ENCODE measurements around the gene DGKZ.
"Not testable (repeated sequence)": the region's sequence is repeated elsewhere in the genome, so short reads cannot be mapped to it uniquely, and the experiment has no call there.

Gene DGKZ, protein sequence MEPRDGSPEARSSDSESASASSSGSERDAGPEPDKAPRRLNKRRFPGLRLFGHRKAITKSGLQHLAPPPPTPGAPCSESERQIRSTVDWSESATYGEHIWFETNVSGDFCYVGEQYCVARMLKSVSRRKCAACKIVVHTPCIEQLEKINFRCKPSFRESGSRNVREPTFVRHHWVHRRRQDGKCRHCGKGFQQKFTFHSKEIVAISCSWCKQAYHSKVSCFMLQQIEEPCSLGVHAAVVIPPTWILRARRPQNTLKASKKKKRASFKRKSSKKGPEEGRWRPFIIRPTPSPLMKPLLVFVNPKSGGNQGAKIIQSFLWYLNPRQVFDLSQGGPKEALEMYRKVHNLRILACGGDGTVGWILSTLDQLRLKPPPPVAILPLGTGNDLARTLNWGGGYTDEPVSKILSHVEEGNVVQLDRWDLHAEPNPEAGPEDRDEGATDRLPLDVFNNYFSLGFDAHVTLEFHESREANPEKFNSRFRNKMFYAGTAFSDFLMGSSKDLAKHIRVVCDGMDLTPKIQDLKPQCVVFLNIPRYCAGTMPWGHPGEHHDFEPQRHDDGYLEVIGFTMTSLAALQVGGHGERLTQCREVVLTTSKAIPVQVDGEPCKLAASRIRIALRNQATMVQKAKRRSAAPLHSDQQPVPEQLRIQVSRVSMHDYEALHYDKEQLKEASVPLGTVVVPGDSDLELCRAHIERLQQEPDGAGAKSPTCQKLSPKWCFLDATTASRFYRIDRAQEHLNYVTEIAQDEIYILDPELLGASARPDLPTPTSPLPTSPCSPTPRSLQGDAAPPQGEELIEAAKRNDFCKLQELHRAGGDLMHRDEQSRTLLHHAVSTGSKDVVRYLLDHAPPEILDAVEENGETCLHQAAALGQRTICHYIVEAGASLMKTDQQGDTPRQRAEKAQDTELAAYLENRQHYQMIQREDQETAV

DNA sequence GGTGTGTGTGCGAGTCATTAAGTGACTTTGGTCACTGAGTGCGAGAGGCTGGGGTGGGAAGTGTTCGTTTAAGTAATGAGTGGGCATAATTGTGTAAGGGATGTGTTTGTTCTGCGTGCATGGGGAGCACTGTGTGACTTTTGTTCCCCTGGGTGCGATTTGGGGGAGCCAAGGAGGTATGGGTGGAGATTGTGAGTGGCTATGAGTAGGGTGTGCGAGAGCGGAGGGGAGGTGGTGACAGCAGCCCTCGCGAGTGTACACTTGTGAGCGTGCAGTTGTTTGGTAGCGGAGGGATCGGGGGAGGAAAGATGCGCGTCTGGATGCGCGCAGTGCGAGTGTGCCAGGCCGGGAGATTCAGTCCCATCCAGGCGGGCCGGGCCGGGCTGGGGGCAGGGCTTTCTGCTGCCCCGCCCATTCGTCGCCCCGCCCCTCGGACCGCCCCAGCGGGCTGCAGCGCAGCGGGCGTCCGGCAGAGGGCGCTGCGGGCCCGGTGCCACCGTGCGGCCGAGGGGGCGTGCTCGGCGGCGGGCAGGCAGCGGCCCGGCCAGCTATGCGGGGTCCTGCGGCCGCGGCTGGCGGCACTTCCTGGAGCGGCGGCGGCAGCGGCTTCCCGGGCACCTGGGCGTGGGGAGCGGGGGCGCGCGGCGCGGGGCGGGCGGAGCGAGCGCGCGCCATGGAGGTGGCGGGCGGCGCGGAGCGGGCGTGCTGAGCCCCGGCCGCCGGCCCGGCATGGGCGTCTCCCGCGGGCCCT is at the start of gene DGKZ:
Gene DGKZ (plus strand): TSS at position 578 of the 751 bp plus-strand sequence. CDS start 197 bp downstream, outside the sequence.
- peak; percentile 83 for DNase-seq

DNA sequence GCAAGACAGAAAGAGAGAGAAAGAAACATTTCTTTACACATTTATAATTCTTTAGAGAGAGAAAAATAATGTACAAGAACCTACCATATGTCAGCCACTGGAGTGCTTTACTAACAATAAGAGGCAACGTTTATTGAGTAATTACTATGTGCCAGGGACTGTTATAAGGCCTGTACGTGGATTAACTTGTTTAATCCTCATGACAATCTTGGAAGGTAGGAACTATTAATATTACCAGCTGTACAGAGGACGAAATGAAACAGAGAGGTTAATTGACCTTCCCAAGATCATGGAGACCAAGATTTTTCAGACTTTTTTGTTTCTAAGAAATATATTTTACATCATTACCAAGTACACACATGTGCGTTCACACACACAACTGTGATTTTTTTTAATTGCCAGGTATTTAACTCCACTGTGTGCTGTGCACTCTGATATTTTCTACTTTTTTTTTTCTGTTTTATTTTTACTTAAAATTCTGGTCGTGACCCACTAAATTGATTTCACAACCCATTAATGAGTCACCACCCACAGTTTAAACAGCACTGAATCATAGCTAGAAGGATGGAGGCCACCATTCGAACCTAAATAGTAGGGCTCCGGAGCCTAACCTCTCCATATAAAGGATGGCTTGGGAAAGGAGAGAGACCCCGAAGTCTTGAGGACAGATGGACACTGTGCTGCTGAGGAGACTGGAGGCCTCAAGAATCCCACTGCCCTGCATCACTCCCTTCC is 48.4 kb upstream of the DGKZ start:
- DNase-seq: no peak

DNA sequence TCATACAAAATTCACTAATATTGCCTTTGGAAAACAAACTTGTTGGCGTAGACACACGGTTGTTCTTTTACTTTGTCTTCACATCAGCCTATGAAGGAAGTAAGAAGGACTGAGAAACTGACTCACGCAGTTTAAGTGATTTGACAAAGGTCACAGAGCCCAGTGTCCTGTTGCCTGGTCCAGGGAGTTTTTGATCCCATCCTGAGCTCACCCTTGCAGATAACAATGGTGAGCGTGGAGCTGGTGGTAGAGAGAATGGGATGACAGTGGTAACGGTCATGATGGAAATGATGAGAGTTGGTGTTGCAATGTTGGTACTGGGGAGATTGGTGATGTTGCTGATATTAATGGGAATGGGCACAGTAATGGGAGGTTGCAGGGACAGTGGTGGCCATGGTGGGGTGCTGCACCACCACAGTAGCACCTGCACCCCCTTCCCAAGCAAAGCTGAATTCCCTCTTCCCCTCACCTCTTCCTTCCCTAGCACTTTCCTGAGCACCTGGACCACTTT is 47.8 kb upstream of the DGKZ start:
- DNase-seq: no peak

DNA sequence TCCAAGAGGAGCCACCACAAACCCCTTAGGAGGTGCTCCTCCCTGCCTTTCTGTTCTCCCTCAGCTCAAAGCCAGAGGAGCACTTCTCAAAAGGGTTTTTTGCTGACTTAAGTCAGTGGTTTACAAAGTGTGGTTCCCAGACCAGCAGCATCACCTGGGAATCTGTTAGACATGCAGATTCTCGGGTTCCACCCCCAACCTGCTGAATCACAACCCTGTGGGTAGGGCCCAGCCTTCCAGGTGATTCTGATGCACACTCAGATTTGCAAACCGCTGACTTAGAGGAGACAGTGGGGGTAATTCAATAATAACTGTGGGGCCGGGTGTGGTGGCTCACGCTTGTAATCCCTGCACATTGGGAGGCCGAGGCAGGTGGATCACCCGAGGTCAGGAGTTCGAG is 47.0 kb upstream of the DGKZ start:
- DNase-seq: no peak

DNA sequence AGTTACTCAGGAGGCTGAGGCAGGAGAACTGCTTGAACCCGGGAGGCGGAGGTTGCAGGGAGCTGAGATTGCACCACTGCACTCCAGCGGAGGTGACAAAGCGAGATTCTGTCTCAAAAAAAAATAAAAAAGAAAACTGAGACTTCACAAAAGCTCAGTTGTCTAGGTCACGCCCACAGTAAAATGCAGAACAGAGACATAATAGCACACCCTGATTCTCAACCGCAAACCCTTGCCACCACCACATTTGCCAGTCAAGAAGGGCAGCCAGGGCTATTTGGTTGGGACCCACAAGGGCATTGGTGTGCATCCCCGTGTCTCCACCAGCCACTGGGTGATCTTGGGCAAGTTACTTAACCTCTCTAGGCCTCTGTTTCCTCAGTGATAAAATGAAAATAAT is 44.4 kb upstream of the DGKZ start:
- no peak for DNase-seq

DNA sequence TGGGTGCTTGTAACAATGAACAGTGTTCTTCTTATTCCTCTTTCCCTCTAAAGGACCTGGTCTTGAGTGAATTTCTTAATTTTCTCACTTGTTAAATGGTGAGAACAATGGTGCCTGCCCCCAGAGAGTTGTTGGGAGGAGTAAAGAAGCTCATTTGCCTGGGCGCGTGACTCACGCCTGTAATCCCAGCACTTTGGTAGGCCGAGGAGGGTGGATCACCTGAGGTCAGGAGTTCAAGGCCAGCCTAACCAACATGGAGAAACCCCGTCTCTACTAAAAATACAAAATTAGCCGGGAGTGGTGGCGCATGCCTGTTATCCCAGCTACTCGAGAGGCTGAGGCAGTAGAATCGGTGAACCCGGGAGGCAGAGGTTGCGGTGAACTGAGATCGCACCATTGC is 43.2 kb upstream of the DGKZ start:
- not testable (repeated sequence) for DNase-seq

DNA sequence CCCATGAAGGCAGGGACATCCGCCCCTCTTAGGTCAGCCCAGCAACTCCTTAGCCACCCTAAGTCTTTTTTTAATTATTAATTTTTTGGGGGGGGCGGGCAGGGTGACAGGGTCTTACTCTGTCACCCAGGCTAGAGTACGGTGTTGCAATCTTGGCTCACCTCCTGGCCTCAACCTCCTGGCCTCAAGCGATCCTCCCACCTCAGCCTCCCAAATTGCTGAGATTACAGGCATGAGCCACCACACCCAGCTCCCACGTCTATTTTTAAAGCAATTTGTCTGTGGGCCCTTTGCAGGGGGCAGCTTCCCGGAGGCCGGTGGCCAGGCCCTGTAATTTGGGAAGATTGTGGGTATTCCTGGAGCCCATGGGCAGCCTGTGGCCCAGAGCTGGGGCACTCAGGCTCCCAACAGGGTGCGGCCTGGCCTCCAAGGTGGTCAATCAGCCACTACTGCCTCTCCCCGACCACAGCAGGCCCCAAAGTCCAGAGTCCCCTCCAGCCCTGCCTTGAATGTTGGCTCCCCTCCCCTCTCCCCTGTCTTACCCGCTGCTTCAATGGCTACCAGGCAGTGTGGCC is 42.6 kb upstream of the DGKZ start:
- DNase-seq: no peak

DNA sequence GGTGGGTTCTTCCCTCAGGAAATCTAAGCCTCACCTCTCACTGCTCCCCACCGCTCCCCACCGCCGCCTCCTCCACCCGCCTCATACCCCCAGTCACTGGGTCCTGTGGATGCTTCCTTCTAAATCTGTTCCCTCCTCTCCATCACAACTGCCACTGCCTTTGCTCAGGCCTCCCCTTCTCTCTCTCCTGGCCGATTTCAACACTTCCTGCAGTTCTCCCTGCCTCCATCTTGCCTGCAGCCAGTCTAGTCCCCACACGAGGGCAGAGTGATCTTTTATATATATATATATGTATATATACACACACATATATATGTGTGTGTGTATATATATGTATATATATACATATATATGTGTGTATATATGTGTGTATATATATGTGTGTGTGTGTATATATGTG is 42.0 kb upstream of the DGKZ start:
- peak; percentile 5 for DNase-seq

DNA sequence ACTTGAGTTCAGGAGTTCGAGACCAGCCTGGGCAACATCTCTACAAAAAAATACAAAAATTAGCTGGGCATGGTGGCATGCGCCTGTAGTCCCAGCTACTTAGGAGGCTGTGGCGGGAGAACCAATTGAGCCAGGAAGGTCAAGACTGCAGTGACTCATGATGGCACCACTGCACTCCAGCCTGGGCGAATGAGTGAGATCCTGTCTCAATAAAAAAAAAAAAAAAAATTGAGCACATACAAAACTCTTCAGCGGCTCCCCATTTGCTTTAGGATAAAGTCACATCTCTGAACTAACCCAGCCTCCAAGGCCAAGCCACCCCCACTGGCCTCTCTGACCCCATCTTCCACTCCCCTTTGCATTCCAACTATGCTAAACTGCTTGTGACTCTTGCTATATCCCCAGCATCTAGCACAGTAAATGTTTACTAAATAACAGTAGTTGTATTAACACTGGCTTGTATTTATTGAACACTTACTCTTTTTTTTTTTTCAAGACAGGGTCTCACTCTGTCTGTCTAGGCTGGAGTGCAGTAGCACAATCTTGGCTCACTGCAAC is 40.9 kb upstream of the DGKZ start:
- no peak for DNase-seq

DNA sequence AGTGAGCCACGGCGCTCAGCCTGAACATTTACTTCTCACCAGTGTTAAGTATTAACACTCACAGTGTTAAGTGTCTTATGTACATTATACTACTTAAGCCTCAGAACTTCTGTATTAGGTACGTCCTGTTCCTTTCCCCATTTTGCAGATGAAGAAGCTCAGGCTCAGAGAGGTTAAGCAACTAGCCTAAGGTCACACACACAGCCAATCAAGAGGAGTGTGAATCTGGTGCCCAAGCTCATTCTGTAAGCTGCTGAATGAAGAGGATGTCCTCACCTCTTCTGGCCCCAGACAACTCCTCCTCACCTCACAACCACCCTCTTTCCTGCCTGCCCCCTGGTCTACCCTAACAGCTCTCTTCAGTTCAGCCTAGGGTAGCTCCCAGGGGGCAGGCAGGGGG is 39.9 kb upstream of the DGKZ start:
- DNase-seq: no peak

DNA sequence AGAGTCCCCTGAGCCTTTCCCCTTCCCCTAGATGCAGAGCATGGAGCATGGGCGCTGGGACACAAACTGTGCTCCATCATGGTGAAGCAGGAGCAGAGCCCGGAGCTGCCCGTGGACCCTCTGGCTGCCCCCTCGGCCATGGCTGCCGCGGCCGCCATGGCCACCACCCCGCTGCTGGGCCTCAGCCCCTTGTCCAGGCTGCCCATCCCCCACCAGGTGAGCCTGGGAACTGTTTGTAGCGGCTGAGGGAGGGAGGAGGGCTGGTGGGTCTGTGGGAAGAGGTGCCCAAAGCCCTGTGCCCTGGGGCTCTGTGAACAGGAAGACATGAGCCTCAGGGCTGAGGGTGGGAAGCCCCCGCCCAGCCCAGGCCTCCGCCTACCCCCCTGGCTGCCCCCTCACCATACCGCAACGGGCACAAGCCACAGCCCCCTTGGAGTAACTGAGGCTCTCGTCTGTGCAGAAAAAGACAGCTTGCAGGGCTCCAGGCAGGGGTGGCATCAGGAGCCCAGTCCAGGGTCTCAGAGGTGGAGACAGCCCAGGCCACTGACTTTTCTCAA is 39.4 kb upstream of the DGKZ start:
- DNase-seq: no peak

DNA sequence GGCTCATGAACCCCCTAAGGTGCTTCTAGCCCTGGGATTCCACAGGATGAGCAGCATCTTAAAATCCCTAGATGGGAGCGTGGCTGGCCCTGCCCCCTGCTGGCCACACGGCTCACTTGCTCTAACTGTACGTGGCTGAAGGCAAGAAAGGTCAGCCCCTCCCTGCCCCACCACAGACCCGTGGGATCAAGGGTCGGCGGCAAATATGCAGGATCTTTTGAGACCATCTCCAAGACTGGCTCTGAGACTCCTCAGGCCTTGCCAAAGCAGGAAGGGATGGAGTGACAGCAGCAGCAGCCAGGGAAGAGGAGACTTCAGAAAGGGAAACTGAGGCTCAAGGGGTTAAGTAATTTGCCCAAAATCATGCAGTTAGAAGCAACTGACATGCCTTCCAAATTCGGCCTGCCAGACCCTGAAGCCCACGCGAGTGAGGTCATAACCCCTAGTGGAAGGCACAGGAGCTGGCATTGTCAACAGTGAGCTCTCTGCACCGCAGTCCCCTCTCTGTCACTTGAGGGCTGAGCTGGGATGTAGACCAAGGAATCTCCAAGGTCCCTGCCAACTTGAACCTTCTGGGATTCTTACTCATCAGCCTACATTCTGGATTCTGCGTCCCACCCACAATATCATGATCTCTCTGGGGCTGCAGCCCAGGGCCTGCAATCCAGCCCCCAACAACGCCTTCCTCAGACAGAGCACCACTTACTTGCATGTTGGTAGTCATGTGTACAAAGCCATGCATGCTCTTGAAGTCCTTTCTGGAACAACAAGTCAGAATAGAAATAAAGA is 38.4 kb upstream of the DGKZ start:
- DNase-seq: peak; percentile 58

DNA sequence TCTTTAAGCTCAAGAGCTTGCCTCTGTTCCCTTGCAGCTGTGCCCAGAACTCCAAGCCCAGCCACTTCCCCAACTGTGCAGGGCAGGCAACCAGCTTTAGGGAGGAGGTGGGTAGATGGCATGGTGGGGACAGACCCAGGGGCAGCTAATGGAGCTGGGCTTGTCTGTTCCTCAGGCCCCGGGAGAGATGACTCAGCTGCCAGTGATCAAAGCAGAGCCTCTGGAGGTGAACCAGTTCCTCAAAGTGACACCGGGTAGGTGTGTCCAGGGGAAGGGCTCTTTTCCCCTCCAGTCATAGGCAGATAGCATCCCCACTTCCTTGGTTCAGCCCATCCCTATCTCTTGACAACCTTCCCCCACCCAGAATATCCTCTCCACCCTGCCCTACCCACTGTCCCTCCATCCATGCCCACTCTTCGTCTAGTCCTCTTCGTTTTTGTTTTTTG is 37.4 kb upstream of the DGKZ start:
- DNase-seq: no peak

DNA sequence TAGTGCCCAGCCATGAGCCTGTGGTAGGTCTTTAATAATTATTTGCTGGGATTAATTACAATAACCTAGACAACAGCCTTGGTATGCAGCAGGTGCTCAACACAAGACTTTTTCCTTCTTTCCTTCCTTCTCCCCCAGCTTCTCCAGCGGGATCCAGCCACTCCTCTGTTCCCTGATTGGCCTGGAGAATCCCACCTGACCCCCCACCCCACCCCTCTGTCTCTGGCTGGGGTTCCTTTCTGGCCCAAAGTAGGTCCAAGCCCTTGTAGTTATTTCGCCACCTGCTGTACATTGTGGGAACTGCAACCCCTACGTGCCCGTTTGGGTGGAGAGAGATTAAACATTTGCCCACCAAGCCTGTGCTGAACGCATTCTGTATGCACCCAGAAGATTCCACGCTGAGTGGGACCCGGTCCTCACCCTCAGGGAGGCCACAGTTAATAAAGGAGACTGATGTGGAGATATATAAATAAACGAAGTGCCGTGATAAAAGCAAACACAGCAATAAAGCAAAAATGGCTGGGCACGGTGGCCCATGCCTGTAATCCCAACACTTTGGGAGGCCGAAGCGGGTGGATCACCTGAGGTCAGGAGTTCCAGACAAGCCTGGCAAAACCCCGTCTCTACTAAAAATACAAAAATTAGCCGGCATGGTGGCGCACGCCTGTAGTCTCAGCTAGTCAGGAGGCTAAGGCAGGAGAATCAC is 32.1 kb upstream of the DGKZ start:
- DNase-seq: peak; percentile 24

DNA sequence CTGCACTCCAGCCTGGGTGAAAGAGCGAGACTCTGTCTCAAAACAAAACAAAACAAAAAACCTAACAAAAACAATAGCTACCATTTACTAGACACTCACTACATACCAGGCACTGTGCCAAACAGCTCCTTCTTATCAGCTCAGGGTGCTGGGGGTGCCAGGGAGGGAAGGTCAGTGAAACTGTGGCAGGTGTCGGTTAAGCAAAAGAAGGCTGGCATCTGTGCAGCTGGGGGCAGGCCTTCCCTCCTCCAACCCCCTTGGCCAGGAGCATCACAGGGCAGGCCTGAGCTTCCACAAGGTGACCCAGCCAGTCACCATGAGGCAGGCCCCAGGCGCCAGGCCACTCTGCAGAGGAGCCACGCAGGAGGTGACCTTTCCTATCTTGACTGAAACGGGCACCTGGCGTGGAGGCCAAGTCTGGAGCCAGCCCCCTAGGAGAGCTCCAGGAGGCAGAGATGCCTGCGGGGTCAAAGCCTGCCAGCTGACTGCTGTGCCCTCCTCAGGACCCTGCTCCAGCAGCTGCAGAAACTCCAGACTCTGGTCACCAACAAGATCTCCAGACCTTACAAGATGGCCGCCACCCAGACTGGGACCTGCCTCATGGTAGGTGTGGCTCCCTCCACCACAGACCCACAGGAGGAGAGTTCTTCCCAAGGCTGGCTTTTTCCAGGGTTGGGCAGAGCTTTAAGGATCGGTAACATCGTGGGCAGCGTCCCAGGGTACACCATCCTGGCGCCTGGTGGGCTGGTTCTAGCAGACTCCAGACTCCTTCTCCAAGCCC is 31.3 kb upstream of the DGKZ start:
- peak; percentile 49 for DNase-seq

DNA sequence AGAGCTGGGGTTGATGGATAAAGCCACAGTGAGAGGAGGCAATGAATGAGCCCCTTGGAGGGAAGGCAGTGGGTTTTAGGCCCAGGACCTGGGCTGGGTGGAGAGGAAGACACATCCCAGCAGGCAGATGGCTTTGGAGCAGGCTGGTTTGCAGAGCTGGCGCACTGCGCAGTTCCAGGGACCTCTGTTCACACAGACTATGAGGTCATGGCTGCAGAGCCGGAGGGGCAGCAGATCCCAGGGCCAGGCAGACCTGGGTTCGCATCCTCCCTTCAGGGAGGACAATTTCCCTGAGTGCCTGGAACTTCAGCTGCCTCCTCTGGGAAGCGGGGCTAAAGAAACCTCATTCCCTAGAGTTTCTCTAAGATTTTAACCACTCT is 28.2 kb upstream of the DGKZ start:
- no peak for DNase-seq

DNA sequence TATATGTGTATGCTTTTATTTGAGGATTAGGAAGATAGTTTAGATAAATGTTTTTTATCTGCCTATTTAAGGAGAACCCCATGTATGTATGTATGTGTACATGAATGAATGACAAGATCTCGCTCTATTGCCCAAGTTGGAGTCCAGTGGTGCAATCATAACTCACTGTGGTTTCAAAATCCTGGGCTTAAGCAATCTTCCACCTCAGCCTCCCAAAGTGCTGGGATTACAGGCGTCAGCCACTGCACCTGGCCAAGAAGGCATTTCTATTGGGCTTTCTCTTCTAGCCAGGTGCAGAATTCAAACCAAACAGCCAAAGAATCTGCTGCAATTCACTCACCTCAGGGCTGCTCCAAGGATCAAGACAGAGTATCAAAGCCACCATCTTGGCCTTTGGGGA is 25.5 kb upstream of the DGKZ start:
- DNase-seq: no peak

DNA sequence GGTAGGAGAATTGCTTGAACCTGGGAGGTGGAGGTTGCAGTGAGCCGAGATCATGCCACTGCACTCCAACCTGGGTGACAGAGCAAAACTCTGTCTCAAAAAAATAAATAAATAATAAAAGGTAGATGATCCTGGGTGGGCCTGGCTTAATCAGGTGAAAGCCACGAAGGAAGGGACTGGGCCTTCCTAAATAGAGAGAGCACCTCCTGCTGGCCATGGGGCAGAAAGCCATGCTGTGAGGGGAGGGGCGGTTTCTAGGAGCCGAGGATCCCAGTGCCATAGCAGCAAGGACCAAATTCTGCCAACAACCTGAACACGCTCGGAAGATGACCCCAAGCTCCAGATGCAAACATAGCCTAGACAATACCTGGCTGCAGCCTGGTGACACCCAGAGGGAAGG is 24.5 kb upstream of the DGKZ start:
- no peak for DNase-seq
